SJCRH30 (cell line): ENCODE results near the gene JAZF1. TPM values are rescaled to one million over a fixed set of nuclear protein-coding genes. Genes with fewer than 3 reads are reported as not detected.

Experiments used
- DNase-seq, 2 experiments: peaks; one replicate each; pipeline ENCODE4 v3.0.0-alpha.2; 2015 to 2020
- H3K27ac ChIP-seq: fragments of 250-450 bp; sonication (Bioruptor Pico); 2 replicates; pipeline ENCODE4 v1.5.1; 2020; ENCODE audit warnings: mild to moderate bottlenecking, moderate library complexity
- H3K27me3 ChIP-seq: fragments of 250-450 bp; sonication (Bioruptor Pico); 2 replicates; pipeline ENCODE4 v1.5.1; 2020; ENCODE audit warnings: mild to moderate bottlenecking, moderate library complexity
- H3K36me3 ChIP-seq: fragments of 250-450 bp; sonication (Bioruptor Pico); 2 replicates; pipeline ENCODE4 v1.5.1; 2020; ENCODE audit warnings: mild to moderate bottlenecking, moderate library complexity
- H3K4me1 ChIP-seq: fragments of 250-450 bp; sonication (Bioruptor Pico); 2 replicates; pipeline ENCODE4 v1.5.1; 2020; ENCODE audit warnings: mild to moderate bottlenecking, moderate library complexity
- H3K4me3 ChIP-seq: fragments of 250-450 bp; sonication (Bioruptor Pico); 2 replicates; pipeline ENCODE4 v1.5.1; 2020; ENCODE audit warnings: mild to moderate bottlenecking, moderate library complexity
- H3K9me3 ChIP-seq: fragments of 250-450 bp; sonication (Bioruptor Pico); replicated peaks from 2 replicates; pipeline ENCODE4 v1.5.1; 2020; ENCODE audit warnings: mild to moderate bottlenecking, moderate library complexity
- total RNA-seq: library from RNA; depleted of rRNA; stranded (reverse); fragments of >200 nt; shearing (Covaris generic); gene quantifications from 2 replicates; pipeline ENCODE4 v1.2.3, GENCODE V29; 2014

JAZF1 gene
- total RNA-seq, 1 experiment from 2014 or later = 10.5 TPM

- DNase-seq = peak; percentile 53 to 66
Measured at GRCh38 chr7:28179120-28180030, 1.2 kb downstream of the JAZF1 start.

GRCh38 chr7:28178599-28178998 is 2.0 kb downstream of the JAZF1 start:
- DNase-seq = no peak
- Histone ChIP-seq H3K4me1 (peaks cover 15% of the 10 kb centered on the region), H3K4me3 (no peak overlapping the region), H3K27me3 (no peaks in the 10 kb centered on the region), H3K27ac (no peak overlapping the region), H3K9me3 (no peaks in the 10 kb centered on the region), H3K36me3 (no peaks in the 10 kb centered on the region)

More at GRCh38 chr7:28179120-28180030, 1.2 kb downstream of the JAZF1 start:
- H3K36me3 ChIP-seq = no peaks in the 10 kb centered on the region
- H3K27ac ChIP-seq = no peak overlapping the region
- no peaks in the 10 kb centered on the region for H3K27me3 ChIP-seq
- H3K9me3 ChIP-seq = no peaks in the 10 kb centered on the region
- peaks cover 18% of the 10 kb centered on the region for H3K4me1 ChIP-seq
- peak overlapping the region; percentile 53 for H3K4me3 ChIP-seq

- no peak overlapping the region for H3K27ac ChIP-seq
- H3K4me1 ChIP-seq = peaks cover 12% of the 10 kb centered on the region
- no peaks in the 10 kb centered on the region for H3K9me3 ChIP-seq
- H3K4me3 ChIP-seq = no peak overlapping the region
- no peak for DNase-seq
- H3K36me3 ChIP-seq = no peaks in the 10 kb centered on the region
- H3K27me3 ChIP-seq = no peaks in the 10 kb centered on the region
Measured at GRCh38 chr7:28177836-28178235, 2.8 kb downstream of the JAZF1 start.

GRCh38 chr7:28176645-28177044 is 4.0 kb downstream of the JAZF1 start:
- Histone ChIP-seq H3K36me3 (no peaks in the 10 kb centered on the region), H3K9me3 (no peaks in the 10 kb centered on the region), H3K4me3 (no peak overlapping the region), H3K4me1 (peaks cover 10% of the 10 kb centered on the region), H3K27me3 (no peaks in the 10 kb centered on the region), H3K27ac (no peak overlapping the region)
- no peak for DNase-seq

- DNase-seq = no peak
- Histone ChIP-seq H3K4me1 (peaks cover 7% of the 10 kb centered on the region), H3K27ac (no peak overlapping the region)
Measured at GRCh38 chr7:28176174-28176573, 4.4 kb downstream of the JAZF1 start.

GRCh38 chr7:28174901-28175661 is 5.5 kb downstream of the JAZF1 start:
- no peak for DNase-seq
- no peaks in the 10 kb centered on the region for H3K36me3 ChIP-seq
- no peaks in the 10 kb centered on the region for H3K27me3 ChIP-seq
- peaks cover 3% of the 10 kb centered on the region; the same call in 1 of the 2 replicates for H3K4me1 ChIP-seq
- H3K9me3 ChIP-seq = no peaks in the 10 kb centered on the region
- H3K27ac ChIP-seq = no peak overlapping the region
- no peak overlapping the region for H3K4me3 ChIP-seq

More at GRCh38 chr7:28176174-28176573, 4.4 kb downstream of the JAZF1 start:
- H3K9me3 ChIP-seq = no peaks in the 10 kb centered on the region
- no peak overlapping the region for H3K4me3 ChIP-seq
- H3K36me3 ChIP-seq = no peaks in the 10 kb centered on the region
- H3K27me3 ChIP-seq = no peaks in the 10 kb centered on the region

GRCh38 chr7:28174442-28174841 is 6.2 kb downstream of the JAZF1 start:
- DNase-seq = no peak
- Histone ChIP-seq H3K36me3 (no peaks in the 10 kb centered on the region), H3K27me3 (no peaks in the 10 kb centered on the region), H3K4me3 (no peak overlapping the region), H3K27ac (no peak overlapping the region), H3K9me3 (no peaks in the 10 kb centered on the region), H3K4me1 (peaks cover 3% of the 10 kb centered on the region; the same call in 1 of the 2 replicates)

- Histone ChIP-seq H3K36me3 (no peaks in the 10 kb centered on the region), H3K4me3 (no peak overlapping the region), H3K27ac (no peak overlapping the region), H3K4me1 (peaks cover 3% of the 10 kb centered on the region; the same call in 1 of the 2 replicates), H3K27me3 (no peaks in the 10 kb centered on the region), H3K9me3 (no peaks in the 10 kb centered on the region)
- DNase-seq = no peak
Measured at GRCh38 chr7:28173531-28173930, 7.1 kb downstream of the JAZF1 start.

- H3K9me3 ChIP-seq = no peaks in the 10 kb centered on the region
- H3K36me3 ChIP-seq = no peaks in the 10 kb centered on the region
- H3K27ac ChIP-seq = no peak overlapping the region
- DNase-seq = no peak
- H3K4me1 ChIP-seq = peaks cover 3% of the 10 kb centered on the region; the same call in 1 of the 2 replicates
- H3K27me3 ChIP-seq = no peaks in the 10 kb centered on the region
- no peak overlapping the region for H3K4me3 ChIP-seq
Measured at GRCh38 chr7:28172958-28173357, 7.6 kb downstream of the JAZF1 start.

- Histone ChIP-seq H3K27me3 (no peaks in the 10 kb centered on the region), H3K27ac (no peak overlapping the region), H3K4me1 (peaks cover 17% of the 10 kb centered on the region), H3K9me3 (no peaks in the 10 kb centered on the region), H3K36me3 (no peaks in the 10 kb centered on the region), H3K4me3 (no peak overlapping the region)
- DNase-seq = no peak
Measured at GRCh38 chr7:28170701-28171100, 9.9 kb downstream of the JAZF1 start.

- Histone ChIP-seq H3K4me3 (no peak overlapping the region), H3K9me3 (no peaks in the 10 kb centered on the region), H3K36me3 (no peaks in the 10 kb centered on the region), H3K27me3 (no peaks in the 10 kb centered on the region), H3K4me1 (peaks cover 14% of the 10 kb centered on the region), H3K27ac (no peak overlapping the region)
- no peak for DNase-seq
Measured at GRCh38 chr7:28169230-28169629, 11.4 kb downstream of the JAZF1 start.

GRCh38 chr7:28168393-28169158 is 12.0 kb downstream of the JAZF1 start:
- Histone ChIP-seq H3K9me3 (no peaks in the 10 kb centered on the region), H3K4me3 (no peak overlapping the region), H3K27me3 (no peaks in the 10 kb centered on the region), H3K27ac (no peak overlapping the region), H3K36me3 (no peaks in the 10 kb centered on the region), H3K4me1 (peaks cover 14% of the 10 kb centered on the region)
- DNase-seq = no peak

GRCh38 chr7:28166982-28167715 is 13.4 kb downstream of the JAZF1 start:
- no peaks in the 10 kb centered on the region for H3K27me3 ChIP-seq
- no peak for DNase-seq
- no peaks in the 10 kb centered on the region for H3K36me3 ChIP-seq
- H3K4me1 ChIP-seq = peaks cover 14% of the 10 kb centered on the region
- no peaks in the 10 kb centered on the region for H3K9me3 ChIP-seq
- H3K27ac ChIP-seq = no peak overlapping the region
- H3K4me3 ChIP-seq = no peak overlapping the region
